K562 (cell line): ENCODE results near the gene SULT2B1. TPM values are rescaled to one million over a fixed set of nuclear protein-coding genes. Genes with fewer than 3 reads are reported as not detected.

Experiments used
- CAMTA2 ChIP-seq: fragments of 250-450 bp; sonication (Bioruptor Pico); conservative IDR thresholded peaks from 2 replicates; pipeline ENCODE4 v1.5.1; 2022
- CTBP1 ChIP-seq: fragments of 450-650 bp; IDR thresholded peaks from 2 replicates; pipeline ENCODE4 v1.6.1; 2016; ENCODE audit warnings: borderline replicate concordance
- ETV5 ChIP-seq: sonication (generic); formaldehyde crosslinking; IDR thresholded peaks from 2 replicates; pipeline ENCODE4 v1.4.0; 2020; ENCODE audit warnings: low read depth, mild to moderate bottlenecking, missing genetic modification reagents
- EWSR1 ChIP-seq: fragments of 450-650 bp; IDR thresholded peaks from 2 replicates; pipeline ENCODE4 v1.6.1; 2018; ENCODE audit warnings: borderline replicate concordance, mild to moderate bottlenecking, low read depth, moderate library complexity; ENCODE audit not compliant: partially characterized antibody
- EZH2 ChIP-seq: IDR thresholded peaks from 2 replicates; pipeline ENCODE4 v1.6.1; 2012; ENCODE audit warnings: low read depth, mild to moderate bottlenecking, inconsistent platforms, low read length, borderline replicate concordance
- FUS ChIP-seq: fragments of 200-400 bp; formaldehyde crosslinking; optimal IDR thresholded peaks from 2 replicates; pipeline ENCODE3; 2017; ENCODE audit warnings: low read depth, low read length
- GTF2E2 ChIP-seq: fragments of 200-800 bp; sonication (Bioruptor generic); IDR thresholded peaks from 2 replicates; pipeline ENCODE4 v1.6.1; 2016; ENCODE audit warnings: missing genetic modification characterization, missing compliant biosample characterization
- HMG20A ChIP-seq: fragments of 450-650 bp; formaldehyde crosslinking; conservative IDR thresholded peaks from 2 replicates; pipeline ENCODE4 v1.4.0; 2020; ENCODE audit warnings: mild to moderate bottlenecking, mixed read lengths
- HNRNPL ChIP-seq: fragments of 200-400 bp; formaldehyde crosslinking; IDR thresholded peaks from 2 replicates; pipeline ENCODE4 v1.6.1; 2017; ENCODE audit warnings: low read depth, mild to moderate bottlenecking, low read length
- KLF1 ChIP-seq: fragments of 450-650 bp; IDR thresholded peaks from 2 replicates; pipeline ENCODE4 v1.6.1; 2016; ENCODE audit warnings: missing genetic modification characterization, missing compliant biosample characterization
- LARP7 ChIP-seq: fragments of 450-650 bp; IDR thresholded peaks from 2 replicates; pipeline ENCODE4 v1.6.1; 2016
- MIER1 ChIP-seq: fragments of 450-650 bp; IDR thresholded peaks from 2 replicates; pipeline ENCODE4 v1.6.1; 2016; ENCODE audit warnings: antibody characterized with exemption, mild to moderate bottlenecking, low read depth
- NBN ChIP-seq: fragments of 450-650 bp; IDR thresholded peaks from 2 replicates; pipeline ENCODE4 v1.6.1; 2016; ENCODE audit warnings: low read depth, mild to moderate bottlenecking
- PML ChIP-seq: IDR thresholded peaks from 2 replicates; pipeline ENCODE4 v1.6.1; 2012; ENCODE audit warnings: low read length, inconsistent platforms
- PTRF ChIP-seq: fragments of 450-650 bp; IDR thresholded peaks from 2 replicates; pipeline ENCODE4 v1.6.1; 2016; ENCODE audit warnings: mild to moderate bottlenecking, missing genetic modification characterization, missing compliant biosample characterization
- RFX1 ChIP-seq: fragments of 450-650 bp; IDR thresholded peaks from 2 replicates; pipeline ENCODE4 v1.6.1; 2016; ENCODE audit warnings: mild to moderate bottlenecking, moderate library complexity
- SOX6 ChIP-seq: fragments of 450-650 bp; IDR thresholded peaks from 2 replicates; pipeline ENCODE4 v1.6.1; 2014; ENCODE audit warnings: mild to moderate bottlenecking
- TBL1XR1 ChIP-seq, 2 experiments: IDR thresholded peaks; 2 replicates each; pipeline ENCODE4 v1.6.1; 2012; ENCODE audit warnings: improper control_type of control experiment in 2 of 2, low read length in 2 of 2, mild to moderate bottlenecking in 1 of 2
- U2AF2 ChIP-seq: fragments of 200-400 bp; formaldehyde crosslinking; optimal IDR thresholded peaks from 2 replicates; pipeline ENCODE3; 2017; ENCODE audit warnings: low read depth, mild to moderate bottlenecking, low read length
- ZFP1 ChIP-seq: fragments of 450-650 bp; formaldehyde crosslinking; IDR thresholded peaks from 2 replicates; pipeline ENCODE4 v1.4.0; 2020; ENCODE audit warnings: mild to moderate bottlenecking, mixed read lengths
- ZKSCAN3 ChIP-seq: fragments of 250-450 bp; sonication (Bioruptor Pico); IDR thresholded peaks from 2 replicates; pipeline ENCODE4 v1.4.0; 2020
- ZNF507 ChIP-seq: conservative IDR thresholded peaks from 2 replicates; pipeline ENCODE4 v1.6.1; 2017; ENCODE audit warnings: missing genetic modification characterization, missing compliant biosample characterization
- ZNF551 ChIP-seq: fragments of 250-450 bp; sonication (Bioruptor Pico); IDR thresholded peaks from 2 replicates; pipeline ENCODE4 v1.5.0; 2021; ENCODE audit warnings: mild to moderate bottlenecking, moderate library complexity
- ZNF707 ChIP-seq: fragments of 250-450 bp; sonication (Bioruptor Pico); conservative IDR thresholded peaks from 2 replicates; pipeline ENCODE4 v1.8.0; 2022; ENCODE audit warnings: inconsistent platforms, mild to moderate bottlenecking, moderate library complexity
- polyA plus RNA-seq, 8 experiments: library from polyadenylated mRNA; depleted of rRNA in 4 of 8; stranded (reverse) in 5 of 8; unstranded in 3 of 8; fragments of >200 nt; fragmentation: Nextera tagmentation in 2 of 8; fragmentation: Illumina TruSeq in 1 of 8; extraction: Ambion mirVana in 2 of 8; extraction: Trizol in 1 of 8; gene quantifications; 2 replicates each; pipeline versions ENCODE4 v1.2.1 to v1.2.3, GENCODE V29; 2011 to 2014; ENCODE audit warnings: inconsistent platforms in 1 of 8, missing spikeins in 1 of 8
- total RNA-seq, 7 experiments: library from RNA; depleted of rRNA in 6 of 7; stranded (reverse); fragments of >200 nt in 6 of 7; fragmentation: Illumina TruSeq in 2 of 7; extraction: Trizol in 2 of 7; gene quantifications; 2 replicates each; pipeline versions ENCODE4 v1.2.1 to v1.2.3, GENCODE V29; 2011 to 2021; ENCODE audit warnings: low replicate concordance in 1 of 7
- TF ChIP-seq, protein P1 (sequence below): fragments of 450-650 bp; IDR thresholded peaks from 2 replicates; pipeline ENCODE4 v1.6.1; 2017; ENCODE audit warnings: antibody characterized with exemption
- TF ChIP-seq, protein P2 (sequence below): fragments of 250-450 bp; sonication (Bioruptor Pico); IDR thresholded peaks from 2 replicates; pipeline ENCODE4 v1.8.0; 2021; ENCODE audit warnings: moderate library complexity, mild to moderate bottlenecking, inconsistent platforms
- TF ChIP-seq, protein P3 (sequence below): fragments of 450-650 bp; IDR thresholded peaks from 2 replicates; pipeline ENCODE4 v1.6.1; 2016; ENCODE audit warnings: borderline replicate concordance
- TF ChIP-seq, protein P4 (sequence below): fragments of 450-650 bp; formaldehyde crosslinking; IDR thresholded peaks from 2 replicates; pipeline ENCODE4 v1.4.0; 2020; ENCODE audit warnings: mild to moderate bottlenecking, moderate library complexity

Gene SULT2B1
- total and polyA plus RNA-seq, 9 of the 15 experiments (the other 6 are each of a cell fraction or from before 2014, with no cell fraction given): 0.09 to 0.62 (median 0.22) TPM; not detected in 2

DNA sequence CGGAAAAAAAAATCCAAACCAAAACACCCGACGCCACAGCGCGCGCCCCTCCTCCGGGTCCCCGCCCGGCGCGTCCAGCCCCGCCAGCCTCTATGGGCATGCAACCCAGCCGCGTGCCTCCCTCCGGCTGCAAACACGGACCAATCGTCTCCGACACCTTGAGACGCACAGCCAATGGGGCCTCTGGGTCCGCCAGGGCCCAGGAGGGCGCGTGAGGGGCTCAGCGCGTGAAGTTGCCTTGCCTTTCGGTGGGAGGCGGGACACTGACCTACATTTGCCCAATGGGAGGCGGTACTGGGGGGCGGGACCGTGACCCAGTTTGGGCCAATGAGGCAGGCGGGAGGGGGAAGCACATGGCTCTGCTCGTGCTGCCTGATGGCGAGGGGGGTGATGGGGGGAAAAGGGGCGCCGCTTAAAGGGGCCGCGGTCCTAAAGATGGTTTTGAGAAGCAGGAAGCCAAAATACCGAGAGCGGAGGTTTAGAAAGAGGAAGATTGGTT, 85.5 kb downstream of the SULT2B1 start (continued):
- TF ChIP-seq, protein P1, sequence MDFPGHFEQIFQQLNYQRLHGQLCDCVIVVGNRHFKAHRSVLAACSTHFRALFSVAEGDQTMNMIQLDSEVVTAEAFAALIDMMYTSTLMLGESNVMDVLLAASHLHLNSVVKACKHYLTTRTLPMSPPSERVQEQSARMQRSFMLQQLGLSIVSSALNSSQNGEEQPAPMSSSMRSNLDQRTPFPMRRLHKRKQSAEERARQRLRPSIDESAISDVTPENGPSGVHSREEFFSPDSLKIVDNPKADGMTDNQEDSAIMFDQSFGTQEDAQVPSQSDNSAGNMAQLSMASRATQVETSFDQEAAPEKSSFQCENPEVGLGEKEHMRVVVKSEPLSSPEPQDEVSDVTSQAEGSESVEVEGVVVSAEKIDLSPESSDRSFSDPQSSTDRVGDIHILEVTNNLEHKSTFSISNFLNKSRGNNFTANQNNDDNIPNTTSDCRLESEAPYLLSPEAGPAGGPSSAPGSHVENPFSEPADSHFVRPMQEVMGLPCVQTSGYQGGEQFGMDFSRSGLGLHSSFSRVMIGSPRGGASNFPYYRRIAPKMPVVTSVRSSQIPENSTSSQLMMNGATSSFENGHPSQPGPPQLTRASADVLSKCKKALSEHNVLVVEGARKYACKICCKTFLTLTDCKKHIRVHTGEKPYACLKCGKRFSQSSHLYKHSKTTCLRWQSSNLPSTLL: no peak
- no peak for TF ChIP-seq ZNF551 (CRISPR knock-in tag)
- TF ChIP-seq, protein P2, sequence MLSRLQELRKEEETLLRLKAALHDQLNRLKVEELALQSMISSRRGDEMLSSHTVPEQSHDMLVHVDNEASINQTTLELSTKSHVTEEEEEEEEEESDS (CRISPR knock-in tag): no peak
- TF ChIP-seq KLF1 (tag): no peak
- TF ChIP-seq HNRNPL: peak; percentile 82; the same call in 1 of the 2 replicates
- TF ChIP-seq ZNF507 (tag): no peak
- TF ChIP-seq NBN: peak; percentile 72; the same call in 1 of the 2 replicates
- no peak for TF ChIP-seq LARP7
- TF ChIP-seq CTBP1: peak; percentile 56
- TF ChIP-seq EZH2: no peak
- TF ChIP-seq FUS: no peak
- TF ChIP-seq ZNF707 (CRISPR knock-in tag): no peak
- no peak; the same call in 1 of the 2 replicates for TF ChIP-seq ETV5
- TF ChIP-seq HMG20A (CRISPR knock-in tag): no peak
- TF ChIP-seq, protein P3, sequence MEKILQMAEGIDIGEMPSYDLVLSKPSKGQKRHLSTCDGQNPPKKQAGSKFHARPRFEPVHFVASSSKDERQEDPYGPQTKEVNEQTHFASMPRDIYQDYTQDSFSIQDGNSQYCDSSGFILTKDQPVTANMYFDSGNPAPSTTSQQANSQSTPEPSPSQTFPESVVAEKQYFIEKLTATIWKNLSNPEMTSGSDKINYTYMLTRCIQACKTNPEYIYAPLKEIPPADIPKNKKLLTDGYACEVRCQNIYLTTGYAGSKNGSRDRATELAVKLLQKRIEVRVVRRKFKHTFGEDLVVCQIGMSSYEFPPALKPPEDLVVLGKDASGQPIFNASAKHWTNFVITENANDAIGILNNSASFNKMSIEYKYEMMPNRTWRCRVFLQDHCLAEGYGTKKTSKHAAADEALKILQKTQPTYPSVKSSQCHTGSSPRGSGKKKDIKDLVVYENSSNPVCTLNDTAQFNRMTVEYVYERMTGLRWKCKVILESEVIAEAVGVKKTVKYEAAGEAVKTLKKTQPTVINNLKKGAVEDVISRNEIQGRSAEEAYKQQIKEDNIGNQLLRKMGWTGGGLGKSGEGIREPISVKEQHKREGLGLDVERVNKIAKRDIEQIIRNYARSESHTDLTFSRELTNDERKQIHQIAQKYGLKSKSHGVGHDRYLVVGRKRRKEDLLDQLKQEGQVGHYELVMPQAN: peak; percentile 84; the same call in 1 of the 2 replicates
- no peak for TF ChIP-seq U2AF2
- TF ChIP-seq GTF2E2 (tag): no peak
- TF ChIP-seq RFX1: no peak
- no peak for TF ChIP-seq MIER1
- TF ChIP-seq, protein P4, sequence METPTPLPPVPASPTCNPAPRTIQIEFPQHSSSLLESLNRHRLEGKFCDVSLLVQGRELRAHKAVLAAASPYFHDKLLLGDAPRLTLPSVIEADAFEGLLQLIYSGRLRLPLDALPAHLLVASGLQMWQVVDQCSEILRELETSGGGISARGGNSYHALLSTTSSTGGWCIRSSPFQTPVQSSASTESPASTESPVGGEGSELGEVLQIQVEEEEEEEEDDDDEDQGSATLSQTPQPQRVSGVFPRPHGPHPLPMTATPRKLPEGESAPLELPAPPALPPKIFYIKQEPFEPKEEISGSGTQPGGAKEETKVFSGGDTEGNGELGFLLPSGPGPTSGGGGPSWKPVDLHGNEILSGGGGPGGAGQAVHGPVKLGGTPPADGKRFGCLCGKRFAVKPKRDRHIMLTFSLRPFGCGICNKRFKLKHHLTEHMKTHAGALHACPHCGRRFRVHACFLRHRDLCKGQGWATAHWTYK (CRISPR knock-in tag): no peak
- no peak for TF ChIP-seq PTRF (tag)
- no peak for TF ChIP-seq EWSR1
- peak in 1 of 2 experiments; percentile 43; a peak in 2 of 4 replicates for TF ChIP-seq TBL1XR1 (IDR thresholded peaks at IDR 0.05; ENCODE audit: low read length in 2 of 2)
- 0 out of 2 replicates have a peak, but pooled peaks have one; percentile 49 for TF ChIP-seq SOX6
- no peak for TF ChIP-seq ZKSCAN3
- no peak for TF ChIP-seq CAMTA2
- no peak for TF ChIP-seq ZFP1 (CRISPR knock-in tag)
- TF ChIP-seq PML: no peak
